ENCODE results near the gene PRXL2C. TPM values are rescaled to one million over a fixed set of nuclear protein-coding genes. Genes with fewer than 3 reads are reported as not detected.

PRXL2C gene
- total and polyA plus RNA-seq, 9 of the 15 experiments (the other 6 are each of a cell fraction or from before 2014, with no cell fraction given) = 3.6 to 15.3 (median 10.6) TPM

DNA sequence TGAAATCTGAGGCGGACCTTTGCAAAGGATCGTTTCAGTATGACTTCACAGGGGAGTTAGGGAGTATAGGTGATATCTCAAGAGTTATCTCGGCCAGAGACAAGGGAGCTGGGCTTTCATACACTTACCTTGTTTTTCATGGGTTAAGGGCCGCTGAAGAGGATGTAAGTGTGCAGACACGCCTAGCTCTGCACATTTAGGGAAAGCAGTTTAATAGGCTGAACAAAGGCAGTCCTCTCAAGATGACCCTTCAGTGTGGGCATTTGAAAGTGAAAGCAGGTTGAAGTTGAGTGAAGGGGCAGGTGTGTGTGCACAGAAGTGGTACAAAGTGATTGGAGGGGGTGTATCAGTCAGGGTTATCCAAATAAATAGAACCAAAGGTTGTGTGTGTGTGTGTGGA, 33.1 kb upstream of the PRXL2C start (continued):
- TF ChIP-seq POU5F1 (IDR thresholded peaks at IDR 0.05; ENCODE audit: borderline replicate concordance, low read depth, low read length, partially characterized antibody) (no peak), SRSF7 (optimal IDR thresholded peaks at IDR 0.05; ENCODE audit: low read depth, low read length) (no peak), ZEB2 (IDR thresholded peaks at IDR 0.05) (no peak), PRDM10 (IDR thresholded peaks at IDR 0.05; ENCODE audit: partially characterized antibody) (no peak), ILF3 (IDR thresholded peaks at IDR 0.05; ENCODE audit: borderline replicate concordance) (no peak), GABPB2 (CRISPR knock-in tag; conservative IDR thresholded peaks at IDR 0.05) (no peak), ETV1 (tag; conservative IDR thresholded peaks at IDR 0.05; ENCODE audit: low read depth) (no peak), TSHZ1 (CRISPR knock-in tag; IDR thresholded peaks at IDR 0.05) (no peak), EZH2 (IDR thresholded peaks at IDR 0.05; ENCODE audit: borderline replicate concordance, low read depth, low read length) (no peak), CTBP1 (IDR thresholded peaks at IDR 0.05; ENCODE audit: borderline replicate concordance) (no peak), NKRF (IDR thresholded peaks at IDR 0.05; ENCODE audit: borderline replicate concordance) (no peak), ZBTB33 (CRISPR knock-in tag; IDR thresholded peaks at IDR 0.05) (no peak), HDAC6 (IDR thresholded peaks at IDR 0.05; ENCODE audit: low read depth, low read length) (no peak)
